Measurements from ENCODE around the gene ABLIM2. TPM values are rescaled to one million over a fixed set of nuclear protein-coding genes. Genes with fewer than 3 reads are reported as not detected.

Gene ABLIM2
- total and polyA plus RNA-seq, 2 of the 4 experiments (the other 2 are of a cell fraction), result under 0.01 to 0.10 TPM

- WGBS, 2 experiments (ENCODE audit: extremely low coverage in 2 of 2, insufficient read length in 1 of 2), result 89% methylated on average over 29 of the region's 36 CpGs; no CpG with 5 or more reads in 1 of the 2 experiments
- Histone ChIP-seq H3K4me2 (ENCODE audit: low read depth, low read length) (no peak overlapping the region), H3K9me1 (ENCODE audit: insufficient read depth, low read length) (no peaks in the 10 kb centered on the region), H4K20me1 (ENCODE audit: insufficient read depth, low read length) (no peaks in the 10 kb centered on the region; the same call in 1 of the 2 replicates), H3K9me3 (ENCODE audit: control insufficient read depth, insufficient read depth, low read length) (no peaks in the 10 kb centered on the region), H3K18ac (ENCODE audit: low read depth, low read length) (no peak overlapping the region), H2BK5ac (ENCODE audit: low read depth, low read length, poor library complexity, severe bottlenecking) (no peak overlapping the region), H3K4ac (ENCODE audit: low read depth, low read length) (no peak overlapping the region), H4K91ac (ENCODE audit: insufficient read depth, low read depth, low read length) (no peak overlapping the region), H3K9ac (ENCODE audit: low read depth, low read length) (no peak overlapping the region), H2AFZ (replicated peaks; ENCODE audit: low read length, poor library complexity) (peak overlapping the region; percentile 5), H2BK15ac (ENCODE audit: low read depth, low read length) (no peak overlapping the region), H3K36me3 (ENCODE audit: control insufficient read depth, insufficient read depth, low read length) (no peaks in the 10 kb centered on the region), H4K5ac (ENCODE audit: low read depth, low read length) (no peak overlapping the region), H3K27me3 (ENCODE audit: control insufficient read depth, insufficient read depth, low read length) (peaks cover 86% of the 10 kb centered on the region), H3K4me3 (ENCODE audit: insufficient read depth, low read depth, low read length) (no peak overlapping the region), H3K4me1 (ENCODE audit: control insufficient read depth, insufficient read depth, low read length) (no peaks in the 10 kb centered on the region), H2AK5ac (ENCODE audit: low read depth, low read length) (no peak overlapping the region), H2AK9ac (replicated peaks; ENCODE audit: low read depth, low read length, poor library complexity) (no peak overlapping the region), H2BK20ac (ENCODE audit: low read depth, low read length) (no peak overlapping the region), H3K27ac (ENCODE audit: insufficient read depth, low read length) (no peak overlapping the region), H3K14ac (replicated peaks; ENCODE audit: low read depth, low read length) (no peak overlapping the region), H3K79me1 (ENCODE audit: low read depth in 1 of 2, low read length in 2 of 2) (no peaks in the 10 kb centered on the region), H3K56ac (ENCODE audit: extremely low read depth, insufficient read depth, low read length) (no peak overlapping the region), H2BK120ac (ENCODE audit: low read depth, low read length) (no peak overlapping the region), H4K8ac (ENCODE audit: low read depth in 2 of 2, low read length in 2 of 2) (no peak overlapping the region), H3K23ac (ENCODE audit: low read depth, low read length) (no peak overlapping the region)
- no peak for DNase-seq
- TF ChIP-seq MXI1 (IDR thresholded peaks at IDR 0.05; ENCODE audit: borderline replicate concordance, low read depth, low read length), result no peak
- TF ChIP-seq MAZ (IDR thresholded peaks at IDR 0.05; ENCODE audit: borderline replicate concordance, low read depth, low read length), result no peak
- dilution Hi-C loops (cut with HindIII; ENCODE audit: low sequenced_read_pairs, unreplicated experiment), result no loop called here
- ATAC-seq (ENCODE audit: low read depth), result no peak
- CTCF ChIA-PET, result no interaction called here
- POLR2A ChIA-PET (ENCODE audit: unreplicated experiment), result no interaction called here
- no TSS peak for BruUV-seq (replicated peaks)
- in situ Hi-C loops (cut with MboI; ENCODE audit: low sequenced_read_pairs), result no loop called here
- intact Hi-C loops (cut with micrococcal nuclease), result no loop called here
Observed at GRCh38 chr4:8005033-8005808, 153.4 kb downstream of the ABLIM2 start.
